IMR-90 (cell line): ENCODE measurements around the gene FGF12. TPM values are rescaled to one million over a fixed set of nuclear protein-coding genes. Genes with fewer than 3 reads are reported as not detected.

Source experiments
- ATAC-seq: fragments of 200-7000 bp; cut with Tn5 transposase; 2 replicates; pipeline ENCODE4 v1.9.1; 2020; ENCODE audit warnings: low read depth, mild to moderate bottlenecking, moderate library complexity
- BruUV-seq: library from RNA; stranded (reverse); fragments of 400-500 nt; replicated peaks from 2 replicates; lab custom pipeline; 2021; lab: Mats Ljungman, UMichigan
- CTCF ChIA-PET: fragments of 300-600 bp; formaldehyde crosslinking; extraction: SDS; loops from one replicate; lab custom pipeline; 2021; ENCODE audit warnings: antibody characterized with exemption; lab: Yijun Ruan, JAX
- POLR2A ChIA-PET: fragments of 300-600 bp; sonication (Branson Sonifier 250); formaldehyde crosslinking; loops from one replicate; lab custom pipeline; 2022; ENCODE audit warnings: antibody characterized with exemption; ENCODE audit not compliant: unreplicated experiment; lab: Charles Lee
- DNase-seq: peaks from one replicate; pipeline ENCODE4 v3.0.0; 2013
- H2AFZ ChIP-seq: replicated peaks from 2 replicates; pipeline ENCODE3; 2013; ENCODE audit warnings: low read length, mild to moderate bottlenecking; ENCODE audit not compliant: poor library complexity
- H2AK5ac ChIP-seq: 2 replicates; pipeline ENCODE4 v1.6.1; 2013; ENCODE audit warnings: low read depth, low read length, inconsistent platforms
- H2AK9ac ChIP-seq: replicated peaks from 2 replicates; pipeline ENCODE3; 2013; ENCODE audit warnings: mild to moderate bottlenecking, low read depth, low read length, moderate library complexity; ENCODE audit not compliant: poor library complexity
- H2BK120ac ChIP-seq: 2 replicates; pipeline ENCODE4 v1.6.1; 2013; ENCODE audit warnings: low read depth, low read length, inconsistent platforms
- H2BK15ac ChIP-seq: 3 replicates; pipeline ENCODE4 v1.6.1; 2013; ENCODE audit warnings: low read depth, low read length, inconsistent platforms
- H2BK20ac ChIP-seq: 2 replicates; pipeline ENCODE4 v1.6.1; 2013; ENCODE audit warnings: low read depth, mild to moderate bottlenecking, inconsistent platforms, low read length, moderate library complexity
- H2BK5ac ChIP-seq: 2 replicates; pipeline ENCODE4 v1.6.1; 2013; ENCODE audit warnings: mild to moderate bottlenecking, low read depth, low read length, inconsistent platforms; ENCODE audit not compliant: poor library complexity, severe bottlenecking
- H3K14ac ChIP-seq: replicated peaks from 2 replicates; pipeline ENCODE4 v1.6.1; 2013; ENCODE audit warnings: low read depth, low read length, inconsistent platforms
- H3K18ac ChIP-seq: 2 replicates; pipeline ENCODE4 v1.6.1; 2013; ENCODE audit warnings: low read depth, low read length, control low read depth
- H3K23ac ChIP-seq: 2 replicates; pipeline ENCODE4 v1.6.1; 2013; ENCODE audit warnings: low read depth, low read length, inconsistent platforms
- H3K27ac ChIP-seq: 2 replicates; pipeline ENCODE4 v1.5.1; 2013; ENCODE audit warnings: mild to moderate bottlenecking, control low read depth, low read length; ENCODE audit not compliant: insufficient read depth
- H3K27me3 ChIP-seq: 2 replicates; pipeline ENCODE4 v1.6.1; 2013; ENCODE audit warnings: low read length; ENCODE audit not compliant: control insufficient read depth, insufficient read depth
- H3K36me3 ChIP-seq: 2 replicates; pipeline ENCODE4 v1.6.1; 2013; ENCODE audit warnings: low read length, mixed read lengths; ENCODE audit not compliant: control insufficient read depth, insufficient read depth
- H3K4ac ChIP-seq: 2 replicates; pipeline ENCODE4 v1.6.1; 2013; ENCODE audit warnings: low read depth, low read length, inconsistent platforms
- H3K4me1 ChIP-seq: 2 replicates; pipeline ENCODE4 v1.6.1; 2013; ENCODE audit warnings: low read length, mixed read lengths; ENCODE audit not compliant: control insufficient read depth, insufficient read depth
- H3K4me2 ChIP-seq: 2 replicates; pipeline ENCODE4 v1.6.1; 2013; ENCODE audit warnings: low read depth, mild to moderate bottlenecking, control low read depth, low read length, moderate library complexity
- H3K4me3 ChIP-seq: 2 replicates; pipeline ENCODE4 v1.5.1; 2013; ENCODE audit warnings: low read depth, mild to moderate bottlenecking, control low read depth, low read length, moderate library complexity; ENCODE audit not compliant: insufficient read depth
- H3K56ac ChIP-seq: 2 replicates; pipeline ENCODE4 v1.6.1; 2013; ENCODE audit warnings: low read length, inconsistent platforms; ENCODE audit not compliant: insufficient read depth; ENCODE audit errors: extremely low read depth
- H3K79me1 ChIP-seq, 2 experiments: 2 replicates each; pipeline ENCODE4 v1.6.1; 2013; ENCODE audit warnings: low read length in 2 of 2, inconsistent platforms in 1 of 2, low read depth in 1 of 2
- H3K9ac ChIP-seq: 2 replicates; pipeline ENCODE4 v1.6.1; 2013; ENCODE audit warnings: low read depth, low read length, control low read depth
- H3K9me1 ChIP-seq: 2 replicates; pipeline ENCODE4 v1.6.1; 2013; ENCODE audit warnings: low read length, inconsistent platforms; ENCODE audit not compliant: insufficient read depth
- H3K9me3 ChIP-seq: 2 replicates; pipeline ENCODE4 v1.6.1; 2013; ENCODE audit warnings: low read length; ENCODE audit not compliant: control insufficient read depth, insufficient read depth
- H4K20me1 ChIP-seq: 2 replicates; pipeline ENCODE4 v1.6.1; 2013; ENCODE audit warnings: low read length, inconsistent platforms; ENCODE audit not compliant: insufficient read depth
- H4K5ac ChIP-seq: 2 replicates; pipeline ENCODE4 v1.6.1; 2013; ENCODE audit warnings: mild to moderate bottlenecking, low read depth, low read length, control low read depth
- H4K8ac ChIP-seq, 2 experiments: 2 replicates each; pipeline ENCODE4 v1.6.1; 2013; ENCODE audit warnings: low read depth in 2 of 2, low read length in 2 of 2, control low read depth in 1 of 2, inconsistent platforms in 1 of 2
- H4K91ac ChIP-seq: 2 replicates; pipeline ENCODE4 v1.6.1; 2013; ENCODE audit warnings: low read depth, low read length, inconsistent platforms; ENCODE audit not compliant: insufficient read depth
- BHLHE40 ChIP-seq: fragments of 150-350 bp; IDR thresholded peaks from 2 replicates; pipeline ENCODE4 v1.6.1; 2016; ENCODE audit warnings: mild to moderate bottlenecking, low read depth, low read length
- CEBPB ChIP-seq: IDR thresholded peaks from 2 replicates; pipeline ENCODE4 v1.6.1; 2012; ENCODE audit warnings: low read depth, low read length, improper control_type of control experiment
- CHD1 ChIP-seq: IDR thresholded peaks from 2 replicates; pipeline ENCODE4 v1.6.1; 2012; ENCODE audit warnings: low read depth, low read length, improper control_type of control experiment
- CTCF ChIP-seq: conservative IDR thresholded peaks from 2 replicates; pipeline ENCODE4 v1.5.1; 2012; ENCODE audit warnings: mild to moderate bottlenecking, low read depth, low read length, improper control_type of control experiment
- ELK1 ChIP-seq: fragments of 150-350 bp; IDR thresholded peaks from 2 replicates; pipeline ENCODE4 v1.6.1; 2016; ENCODE audit warnings: low read depth, mild to moderate bottlenecking, low read length, moderate library complexity, borderline replicate concordance
- FOS ChIP-seq: fragments of 150-350 bp; IDR thresholded peaks from 2 replicates; pipeline ENCODE4 v1.6.1; 2016; ENCODE audit warnings: low read depth, low read length
- MAFK ChIP-seq: IDR thresholded peaks from 2 replicates; pipeline ENCODE4 v1.6.1; 2012; ENCODE audit warnings: low read depth, low read length, improper control_type of control experiment
- MAZ ChIP-seq: IDR thresholded peaks from 2 replicates; pipeline ENCODE4 v1.6.1; 2012; ENCODE audit warnings: low read depth, mild to moderate bottlenecking, low read length, improper control_type of control experiment, moderate library complexity, borderline replicate concordance
- MXI1 ChIP-seq: IDR thresholded peaks from 2 replicates; pipeline ENCODE4 v1.6.1; 2012; ENCODE audit warnings: low read depth, mild to moderate bottlenecking, low read length, moderate library complexity, borderline replicate concordance
- NFE2L2 ChIP-seq: fragments of 150-350 bp; IDR thresholded peaks from 2 replicates; pipeline ENCODE4 v1.6.1; 2016; ENCODE audit warnings: low read depth, mild to moderate bottlenecking, low read length
- POLR2A ChIP-seq: IDR thresholded peaks from 2 replicates; pipeline ENCODE4 v1.6.1; 2012; ENCODE audit warnings: mild to moderate bottlenecking, low read depth, low read length
- RAD21 ChIP-seq: IDR thresholded peaks from 2 replicates; pipeline ENCODE4 v1.6.1; 2012; ENCODE audit warnings: low read length, improper control_type of control experiment
- RCOR1 ChIP-seq: IDR thresholded peaks from 2 replicates; pipeline ENCODE4 v1.6.1; 2012; ENCODE audit warnings: mild to moderate bottlenecking, low read length, improper control_type of control experiment; ENCODE audit not compliant: insufficient replicate concordance
- SMC3 ChIP-seq: fragments of 150-350 bp; IDR thresholded peaks from 2 replicates; pipeline ENCODE4 v1.6.1; 2016; ENCODE audit warnings: low read depth, mild to moderate bottlenecking, antibody characterized with exemption, low read length, moderate library complexity
- USF2 ChIP-seq: fragments of 150-350 bp; IDR thresholded peaks from 2 replicates; pipeline ENCODE4 v1.6.1; 2017; ENCODE audit warnings: mild to moderate bottlenecking, antibody characterized with exemption, low read length, low read depth
- WGBS, 2 experiments: methylation state at CpG; one replicate each; pipeline versions ENCODE4 v1.1.5 to v1.1.7; 2013; ENCODE audit warnings: missing lambda C conversion rate in 2 of 2; ENCODE audit not compliant: insufficient read length in 1 of 2; ENCODE audit errors: extremely low coverage in 2 of 2; 5-methylcytosine and 5-hydroxymethylcytosine counted together
- dilution Hi-C: fragments of 300-500 bp; cut with HindIII; formaldehyde crosslinking; loops from one replicate; pipeline ENCODE4 v1.14.3; 2018; ENCODE audit warnings: low sequenced_read_pairs; ENCODE audit not compliant: unreplicated experiment
- in situ Hi-C: fragments of 300-500 bp; cut with MboI; formaldehyde crosslinking; loops from 3 replicates; pipeline ENCODE4 v1.14.3; 2019; ENCODE audit warnings: low sequenced_read_pairs, inconsistent platforms, mixed read lengths
- intact Hi-C: fragments of 100-400 bp; cut with micrococcal nuclease; formaldehyde crosslinking; loops from 2 replicates; pipeline ENCODE4 v1.10.0; 2022
- polyA plus RNA-seq, 3 experiments: library from polyadenylated mRNA; depleted of rRNA; stranded (reverse); fragments of >200 nt; gene quantifications; 2 replicates each; pipeline ENCODE4 v1.2.3, GENCODE V29; 2012; ENCODE audit warnings: low replicate concordance in 1 of 3
- total RNA-seq: library from RNA; depleted of rRNA; stranded (reverse); fragments of >200 nt; gene quantifications from 2 replicates; pipeline ENCODE4 v1.2.3, GENCODE V29; 2012

FGF12 gene
- total and polyA plus RNA-seq, 2 of the 4 experiments (the other 2 are of a cell fraction) = not detected

GRCh38 chr3:192409201-192409837 lies 318.0 kb downstream of the FGF12 start:
- Histone ChIP-seq H2BK120ac (no peak overlapping the region), H3K56ac (no peak overlapping the region), H2BK20ac (no peak overlapping the region), H2AK9ac (no peak overlapping the region), H3K9ac (no peak overlapping the region), H3K9me1 (no peaks in the 10 kb centered on the region), H3K4ac (no peak overlapping the region), H3K36me3 (no peaks in the 10 kb centered on the region), H2AK5ac (no peak overlapping the region), H2BK5ac (no peak overlapping the region), H3K4me1 (no peaks in the 10 kb centered on the region), H4K5ac (no peak overlapping the region), H4K8ac (no peak overlapping the region), H3K27me3 (peaks cover 10% of the 10 kb centered on the region; the same call in 1 of the 2 replicates), H3K79me1 (no peaks in the 10 kb centered on the region), H4K20me1 (no peaks in the 10 kb centered on the region), H3K14ac (no peak overlapping the region), H3K27ac (no peak overlapping the region), H3K4me2 (no peak overlapping the region; the same call in 1 of the 2 replicates), H2AFZ (peak overlapping the region; percentile 57), H3K18ac (no peak overlapping the region), H3K4me3 (no peak overlapping the region), H4K91ac (no peak overlapping the region), H3K9me3 (no peaks in the 10 kb centered on the region), H2BK15ac (no peak overlapping the region), H3K23ac (no peak overlapping the region)
- TF ChIP-seq CEBPB = no peak
- TF ChIP-seq NFE2L2 = no peak
- TF ChIP-seq ELK1 = no peak
- no peak for TF ChIP-seq MXI1
- TF ChIP-seq RCOR1 = no peak
- no peak for TF ChIP-seq SMC3
- TF ChIP-seq FOS = no peak
- TF ChIP-seq BHLHE40 = no peak
- no peak for TF ChIP-seq RAD21
- TF ChIP-seq CTCF = no peak
- no peak for TF ChIP-seq POLR2A
- TF ChIP-seq MAFK = no peak
- TF ChIP-seq USF2 = no peak
- no peak for TF ChIP-seq CHD1
- no peak for TF ChIP-seq MAZ
- intact Hi-C loops (no loop called here), dilution Hi-C loops (no loop called here), in situ Hi-C loops (no loop called here)
- POLR2A ChIA-PET = no interaction called here
- DNase-seq (no peak), ATAC-seq (no peak; the same call in 1 of the 2 replicates)
- WGBS, 2 experiments = 1% methylated on average over 19 of the region's 61 CpGs; no CpG with 5 or more reads in 1 of the 2 experiments
- BruUV-seq = no TSS peak
- CTCF ChIA-PET = no interaction called here
